Neuron (in vitro differentiated cells): Measurements from ENCODE around the gene TLR9.

Source experiments
- H2AFZ ChIP-seq: one replicate; pipeline ENCODE4 v1.6.1; 2013; ENCODE audit warnings: low read depth, mild to moderate bottlenecking, inconsistent platforms, low read length, moderate library complexity
- H3K27me3 ChIP-seq: one replicate; pipeline ENCODE4 v1.6.1; 2013; ENCODE audit warnings: low read length; ENCODE audit not compliant: insufficient read depth
- H3K36me3 ChIP-seq: one replicate; pipeline ENCODE4 v1.6.1; 2013; ENCODE audit warnings: low read length; ENCODE audit not compliant: insufficient read depth
- H3K4me1 ChIP-seq: one replicate; pipeline ENCODE4 v1.6.1; 2013; ENCODE audit warnings: low read length; ENCODE audit not compliant: insufficient read depth
- H3K4me3 ChIP-seq: 2 replicates; pipeline ENCODE4 v1.5.1; 2013; ENCODE audit warnings: mild to moderate bottlenecking, low read length, moderate library complexity
- H3K9me3 ChIP-seq: one replicate; pipeline ENCODE4 v1.6.1; 2013; ENCODE audit warnings: low read length

Gene TLR9

DNA sequence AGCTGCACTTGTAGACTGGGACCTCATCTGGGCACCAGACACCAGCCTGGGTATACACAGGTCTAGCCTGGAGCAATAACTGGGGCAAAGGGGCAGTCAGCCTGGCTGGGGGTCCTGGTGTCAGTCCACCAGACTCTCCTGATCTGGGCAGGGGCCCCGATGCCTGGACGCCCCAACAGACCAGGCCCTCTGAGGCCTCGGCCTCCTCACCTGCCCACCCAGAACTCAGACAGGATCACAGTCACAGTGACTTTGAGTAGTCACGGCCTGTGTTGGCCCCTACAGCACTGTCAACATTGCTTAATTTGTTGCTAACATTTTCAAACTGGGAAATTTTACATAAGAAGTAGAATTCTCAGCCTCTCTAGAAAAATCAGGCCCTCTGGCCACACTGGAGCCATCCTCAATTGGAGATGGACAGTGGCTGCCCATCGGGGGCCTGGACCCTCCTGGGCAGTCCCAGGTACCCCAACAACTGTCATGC is 7.7 kb upstream of the TLR9 start:
- Histone ChIP-seq H3K4me1 (peaks cover 17% of the 10 kb centered on the region), H3K36me3 (peaks cover 24% of the 10 kb centered on the region), H3K4me3 (no peak overlapping the region), H3K27me3 (no peaks in the 10 kb centered on the region), H3K9me3 (no peaks in the 10 kb centered on the region), H2AFZ (no peak overlapping the region)

DNA sequence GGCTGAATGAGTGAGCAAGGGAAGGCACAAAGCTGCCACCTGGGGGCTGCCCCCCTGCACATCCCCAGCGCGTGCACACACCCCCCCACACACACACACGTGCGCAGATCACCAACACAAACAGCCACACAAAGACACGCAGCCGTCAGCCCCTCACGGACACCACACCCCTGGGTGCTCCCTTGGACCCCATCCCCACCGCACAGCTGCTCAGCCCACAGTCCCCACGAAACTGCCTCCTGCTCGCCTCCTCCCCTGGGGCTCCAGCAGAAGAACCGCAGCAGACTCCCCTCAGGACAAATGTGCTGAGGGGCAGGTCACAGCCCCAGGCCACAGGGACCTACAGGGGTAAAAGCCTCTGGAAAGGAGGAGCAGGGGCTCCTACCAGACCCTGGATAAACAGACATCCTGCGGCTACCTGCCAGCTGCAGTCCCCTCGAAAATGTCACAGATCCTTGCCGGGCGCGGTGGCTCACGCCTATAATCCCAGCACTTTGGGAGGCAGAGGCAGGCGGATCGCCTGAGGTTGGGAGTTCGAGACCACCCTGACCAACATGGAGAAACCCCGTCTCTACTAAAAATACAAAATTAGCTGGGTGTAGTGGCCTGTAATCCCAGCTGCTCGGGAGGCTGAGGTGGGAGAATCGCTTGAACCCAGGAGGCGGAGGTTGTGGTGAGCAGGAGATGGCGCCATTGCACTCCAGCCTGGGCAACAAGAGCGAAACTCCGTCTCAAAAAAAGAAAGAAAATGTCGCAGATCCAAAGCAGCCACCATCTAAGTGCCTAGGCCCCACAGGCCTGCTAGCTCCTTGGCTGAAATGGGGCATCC is 7.0 kb upstream of the TLR9 start:
- H3K4me1 ChIP-seq = peaks cover 10% of the 10 kb centered on the region
- no peak overlapping the region for H3K4me3 ChIP-seq
- H3K36me3 ChIP-seq = peaks cover 24% of the 10 kb centered on the region
- H3K9me3 ChIP-seq = no peaks in the 10 kb centered on the region
- no peak overlapping the region for H2AFZ ChIP-seq
- no peaks in the 10 kb centered on the region for H3K27me3 ChIP-seq

DNA sequence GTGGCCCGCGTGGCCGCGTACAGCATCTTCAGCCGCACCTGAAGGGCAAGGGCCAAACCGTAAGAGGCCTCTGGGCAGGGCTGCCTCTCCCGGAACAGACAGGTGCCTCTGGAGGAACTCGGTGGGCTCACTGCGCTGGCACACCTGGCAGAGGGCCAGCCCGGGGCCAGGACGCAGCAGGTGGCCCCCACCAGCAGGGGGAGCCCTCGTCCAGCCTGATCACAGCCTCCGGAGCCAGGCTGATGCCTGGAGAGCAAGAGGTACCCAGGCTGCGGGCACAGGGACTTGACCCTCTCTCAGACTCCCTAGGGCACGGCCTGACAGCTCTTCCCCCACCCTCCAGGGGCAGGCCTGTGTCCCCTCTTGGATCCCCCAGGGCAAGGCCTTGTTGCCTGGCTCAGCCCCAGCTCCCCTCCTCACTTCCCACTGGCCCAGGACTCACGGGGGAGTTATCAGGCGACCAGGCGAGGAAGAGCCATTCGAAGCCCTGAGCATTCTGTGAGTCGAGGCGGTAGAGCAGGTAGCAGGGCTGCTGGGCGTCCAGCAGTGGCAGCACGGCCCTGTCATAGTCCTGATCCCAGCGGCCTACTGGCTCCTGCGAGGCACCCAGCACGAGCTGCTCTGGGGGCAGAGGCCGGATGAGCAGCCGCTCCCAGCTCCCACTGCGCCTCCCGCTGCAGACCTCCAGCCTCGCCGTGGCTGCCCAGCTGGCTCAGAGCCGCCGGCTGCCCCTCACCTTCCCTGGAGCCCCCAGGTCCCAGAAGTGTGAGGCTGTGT is 6.2 kb upstream of the TLR9 start:
- H3K9me3 ChIP-seq = no peaks in the 10 kb centered on the region
- H3K36me3 ChIP-seq = peaks cover 24% of the 10 kb centered on the region
- no peak overlapping the region for H2AFZ ChIP-seq
- no peaks in the 10 kb centered on the region for H3K27me3 ChIP-seq
- H3K4me1 ChIP-seq = peaks cover 2% of the 10 kb centered on the region
- H3K4me3 ChIP-seq = no peak overlapping the region

DNA sequence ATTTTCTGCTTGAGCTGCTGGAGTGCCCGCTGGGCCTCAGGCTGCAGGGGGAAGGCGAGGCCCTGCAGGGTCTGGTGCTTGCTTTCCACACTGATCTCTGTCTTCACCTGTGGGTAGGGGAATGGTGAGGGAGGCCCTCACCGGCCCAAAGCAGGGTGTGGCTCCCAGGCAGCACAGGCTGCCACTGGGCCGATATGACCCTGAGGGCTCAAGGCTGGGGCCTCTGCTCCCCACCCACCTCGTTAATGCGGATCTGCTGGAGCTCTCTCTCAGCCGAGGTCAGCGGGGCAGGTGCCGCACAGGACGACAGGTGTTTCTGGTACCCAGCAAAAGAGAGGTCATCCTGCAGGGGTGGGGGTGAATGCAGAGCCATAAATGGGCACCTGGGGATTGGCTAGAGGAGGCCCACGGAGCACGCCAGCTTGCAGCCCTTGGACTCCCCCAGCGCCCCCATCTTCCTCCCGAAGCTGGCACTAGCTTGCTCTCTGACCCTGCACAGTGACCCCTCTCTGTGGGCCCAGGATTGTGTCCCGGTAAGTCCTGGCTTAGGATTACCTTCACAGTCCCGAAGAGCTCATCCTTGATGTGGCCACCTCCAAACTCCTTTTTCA is 5.5 kb upstream of the TLR9 start:
- peaks cover 24% of the 10 kb centered on the region for H3K36me3 ChIP-seq
- no peak overlapping the region for H3K4me3 ChIP-seq
- H3K27me3 ChIP-seq = no peaks in the 10 kb centered on the region
- H3K4me1 ChIP-seq = no peaks in the 10 kb centered on the region
- no peak overlapping the region for H2AFZ ChIP-seq
- H3K9me3 ChIP-seq = no peaks in the 10 kb centered on the region

DNA sequence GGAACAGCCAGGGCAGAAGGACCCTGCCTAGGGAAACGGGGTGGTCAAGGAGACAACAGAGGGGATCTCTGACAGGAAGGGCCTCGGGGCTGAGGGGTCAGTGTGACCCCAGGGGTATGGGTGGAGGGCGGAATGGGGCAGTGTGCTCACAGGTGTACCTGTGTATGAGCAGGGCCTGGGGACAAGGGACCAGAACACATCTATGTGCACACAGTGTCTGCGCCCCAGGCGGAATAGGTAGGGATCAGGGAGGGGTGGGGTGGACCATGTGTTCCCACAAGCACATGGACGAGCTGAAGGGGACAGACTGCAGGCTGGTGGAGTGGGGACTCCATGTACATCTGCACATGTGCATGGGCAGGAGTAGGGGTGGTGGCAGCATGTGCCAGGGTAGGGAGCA is 5.0 kb upstream of the TLR9 start:
- peaks cover 24% of the 10 kb centered on the region for H3K36me3 ChIP-seq
- H3K4me3 ChIP-seq = no peak overlapping the region
- H2AFZ ChIP-seq = no peak overlapping the region
- no peaks in the 10 kb centered on the region for H3K4me1 ChIP-seq
- no peaks in the 10 kb centered on the region for H3K27me3 ChIP-seq
- no peaks in the 10 kb centered on the region for H3K9me3 ChIP-seq

DNA sequence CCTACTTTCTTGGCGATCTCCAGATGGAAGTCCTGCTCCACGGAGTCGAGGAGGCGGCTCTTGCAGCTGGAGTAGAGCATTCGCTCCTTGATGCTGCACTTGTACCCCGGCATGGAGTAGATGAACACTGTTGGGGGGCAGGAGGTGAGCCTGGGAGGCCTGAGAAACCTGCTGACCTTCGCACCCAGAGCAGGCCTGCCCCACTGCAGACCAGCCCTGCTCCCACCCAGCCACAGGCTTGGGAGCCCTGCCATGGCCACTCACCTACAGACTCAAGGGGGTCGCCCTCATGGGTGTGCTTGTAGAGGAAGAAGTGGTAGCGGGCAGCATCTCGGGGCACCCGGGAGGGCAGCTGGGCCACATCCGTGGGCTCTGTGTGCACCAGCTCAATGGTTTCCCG is 4.2 kb upstream of the TLR9 start:
- Histone ChIP-seq H2AFZ (no peak overlapping the region), H3K4me1 (no peaks in the 10 kb centered on the region), H3K27me3 (no peaks in the 10 kb centered on the region), H3K9me3 (no peaks in the 10 kb centered on the region), H3K36me3 (peaks cover 24% of the 10 kb centered on the region), H3K4me3 (no peak overlapping the region)

DNA sequence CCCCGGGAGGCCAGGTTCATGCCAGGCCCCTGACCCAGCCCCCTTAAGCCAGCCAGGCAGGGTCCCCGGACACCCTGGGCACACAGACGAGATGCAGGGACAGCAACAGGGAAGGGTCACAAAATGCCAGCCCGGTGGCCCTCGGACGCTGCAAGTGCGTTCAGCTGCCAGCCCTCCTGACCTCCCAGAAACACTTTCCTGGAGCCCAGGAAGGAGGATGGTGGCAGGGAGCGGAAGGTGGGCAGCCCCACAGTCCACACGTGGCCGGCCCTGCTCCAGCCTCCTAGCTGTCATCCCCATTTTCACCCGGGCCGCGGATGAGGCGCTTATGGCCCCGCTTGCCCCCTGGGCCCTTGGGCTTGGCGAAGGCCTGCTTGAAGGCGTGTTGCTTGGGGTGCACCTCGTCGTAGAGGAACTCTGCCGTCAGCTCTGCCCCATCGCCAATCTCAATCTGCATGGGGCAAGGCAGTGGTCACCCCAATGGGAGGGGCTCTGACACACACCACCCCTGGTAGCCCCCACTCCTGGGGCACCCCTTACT is 3.4 kb upstream of the TLR9 start:
- Histone ChIP-seq H3K4me1 (no peaks in the 10 kb centered on the region), H3K9me3 (no peaks in the 10 kb centered on the region), H3K4me3 (no peak overlapping the region), H3K27me3 (no peaks in the 10 kb centered on the region), H2AFZ (no peak overlapping the region), H3K36me3 (peaks cover 24% of the 10 kb centered on the region)

DNA sequence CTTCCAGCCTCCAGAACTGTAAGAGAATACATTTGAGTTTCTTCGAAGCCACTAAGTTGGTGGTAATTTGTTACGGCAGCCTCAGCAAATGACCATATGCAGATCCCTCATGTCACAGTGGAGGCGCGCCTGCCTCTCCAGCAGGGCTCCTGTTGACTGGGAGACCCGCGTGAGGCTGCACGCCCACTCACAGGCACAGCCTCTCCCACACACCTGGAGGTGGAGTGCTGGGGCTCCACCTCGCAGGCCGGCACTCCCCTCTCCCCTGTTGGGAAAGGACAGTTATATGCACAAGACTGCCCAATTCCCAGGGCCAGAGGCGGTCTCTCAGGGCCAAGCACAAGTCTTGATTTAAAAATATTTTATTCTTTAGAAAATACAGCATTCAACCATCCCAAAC is 2.8 kb upstream of the TLR9 start:
- Histone ChIP-seq H3K4me3 (no peak overlapping the region), H3K27me3 (no peaks in the 10 kb centered on the region), H3K4me1 (no peaks in the 10 kb centered on the region), H3K36me3 (peaks cover 24% of the 10 kb centered on the region), H3K9me3 (no peaks in the 10 kb centered on the region), H2AFZ (no peak overlapping the region)

DNA sequence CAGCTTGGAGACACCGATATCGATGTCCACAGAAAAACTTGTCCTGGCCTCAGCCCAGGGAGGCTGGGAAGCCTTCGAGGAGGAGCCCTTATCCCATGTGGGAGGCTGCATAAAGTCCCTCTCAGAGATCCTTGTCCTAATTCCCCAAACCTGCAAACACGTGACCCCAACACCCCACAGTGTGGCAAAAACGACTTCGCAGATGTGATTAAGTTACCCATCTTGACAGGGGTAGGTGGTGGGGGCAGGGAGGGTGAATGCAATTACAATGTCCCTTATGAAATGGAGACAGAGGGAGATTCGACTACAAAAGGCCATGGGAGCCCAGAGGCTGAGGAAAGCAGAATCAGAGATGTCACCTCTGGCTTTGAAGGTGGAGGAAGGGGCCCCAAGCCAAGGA is 2.3 kb upstream of the TLR9 start:
- Histone ChIP-seq H3K36me3 (peaks cover 24% of the 10 kb centered on the region), H3K4me1 (no peaks in the 10 kb centered on the region), H3K9me3 (no peaks in the 10 kb centered on the region), H2AFZ (no peak overlapping the region), H3K4me3 (no peak overlapping the region), H3K27me3 (no peaks in the 10 kb centered on the region)

DNA sequence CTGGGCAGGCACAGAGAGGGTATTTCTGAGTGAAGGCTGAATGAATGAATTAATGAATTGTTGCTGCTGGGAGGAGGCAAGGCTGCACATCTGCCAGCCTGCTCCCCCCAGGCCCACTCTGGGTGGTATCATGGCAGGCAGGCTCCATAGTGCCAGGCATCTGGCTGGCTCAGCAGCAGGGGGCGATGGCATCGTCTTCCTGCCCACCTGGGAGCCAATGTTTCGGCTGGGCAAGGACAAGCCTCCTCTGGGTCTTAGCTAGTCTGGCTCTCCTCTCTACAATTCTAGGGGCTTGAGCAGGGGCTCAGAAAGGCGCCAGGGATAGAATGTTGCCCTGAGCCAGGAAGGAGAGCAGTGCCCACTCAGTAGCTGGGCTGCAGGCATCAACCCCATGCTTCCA is 1.7 kb upstream of the TLR9 start:
- Histone ChIP-seq H3K36me3 (peaks cover 24% of the 10 kb centered on the region), H3K9me3 (no peaks in the 10 kb centered on the region), H3K4me3 (no peak overlapping the region), H3K4me1 (no peaks in the 10 kb centered on the region), H2AFZ (no peak overlapping the region), H3K27me3 (no peaks in the 10 kb centered on the region)

DNA sequence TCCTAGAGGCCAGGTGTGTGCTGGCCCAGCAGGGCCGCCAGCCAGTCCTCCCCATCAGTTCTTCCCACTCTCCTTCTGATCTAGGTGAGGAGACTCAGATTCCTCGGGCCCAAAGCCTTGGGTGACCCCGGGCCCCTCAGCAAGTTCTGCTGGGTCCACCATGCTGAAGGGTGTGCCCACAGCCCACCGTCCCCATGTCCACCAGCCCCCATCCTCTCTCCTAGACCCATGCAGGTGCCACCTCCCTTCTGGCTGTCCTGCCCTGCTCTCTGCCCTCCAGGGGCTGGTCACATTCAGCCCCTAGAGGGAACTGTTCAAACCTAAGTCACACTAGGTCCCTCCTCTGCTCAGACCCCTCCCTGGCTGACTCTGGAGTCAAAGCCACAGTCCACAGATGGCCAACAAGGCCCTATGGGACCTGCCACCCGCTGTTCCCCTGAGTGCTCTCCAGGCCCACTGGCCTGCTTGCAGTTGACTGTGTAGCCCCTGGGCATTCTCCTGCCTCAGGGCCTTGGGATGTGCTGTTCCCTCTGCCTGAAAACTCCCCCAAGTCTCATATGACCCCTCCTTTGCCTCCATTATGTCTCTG is 878 bp upstream of the TLR9 start:
- H3K4me3 ChIP-seq = no peak overlapping the region
- no peaks in the 10 kb centered on the region for H3K4me1 ChIP-seq
- no peak overlapping the region for H2AFZ ChIP-seq
- no peaks in the 10 kb centered on the region for H3K9me3 ChIP-seq
- peaks cover 23% of the 10 kb centered on the region for H3K36me3 ChIP-seq
- no peaks in the 10 kb centered on the region for H3K27me3 ChIP-seq

DNA sequence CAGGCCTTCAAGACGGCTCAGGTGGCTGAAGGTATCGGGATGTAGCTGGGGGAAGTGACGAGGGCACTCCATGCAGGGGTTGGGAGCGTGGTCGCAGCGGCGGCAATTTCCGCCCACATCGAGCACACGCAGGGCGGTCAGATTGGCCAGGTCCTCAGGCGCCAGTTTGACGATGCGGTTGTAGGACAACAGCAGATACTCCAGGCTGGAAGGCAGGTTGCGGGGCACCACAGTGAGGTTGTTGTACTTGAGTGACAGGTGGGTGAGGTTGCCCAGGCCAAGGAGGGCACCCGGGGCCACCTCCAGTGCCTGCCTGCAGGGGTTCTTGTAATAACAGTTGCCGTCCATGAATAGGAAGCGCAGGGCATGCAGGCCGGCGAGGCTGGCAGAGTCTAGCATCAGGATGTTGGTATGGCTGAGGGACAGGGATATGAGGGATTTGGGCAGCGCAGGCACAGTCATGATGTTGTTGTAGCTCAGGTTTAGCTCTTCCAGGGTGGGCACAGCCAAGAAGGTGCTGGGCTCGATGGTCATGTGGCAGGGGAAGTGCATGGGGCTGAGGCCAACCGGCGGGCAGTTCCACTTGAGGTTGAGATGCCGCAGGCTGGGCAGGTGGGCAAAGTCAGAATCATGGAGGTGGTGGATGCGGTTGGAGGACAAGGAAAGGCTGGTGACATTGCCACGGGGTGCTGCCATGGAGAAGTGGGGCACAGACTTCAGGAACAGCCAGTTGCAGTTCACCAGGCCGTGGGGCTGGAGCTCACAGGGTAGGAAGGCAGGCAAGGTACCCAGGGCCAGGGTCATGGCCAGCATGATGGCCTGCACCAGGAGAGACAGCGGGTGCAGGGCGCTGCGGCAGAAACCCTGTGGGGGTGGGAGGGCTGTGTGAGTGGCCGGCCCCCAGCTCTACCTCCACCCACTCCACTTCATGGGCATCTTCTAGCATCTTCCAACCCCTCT is 1.7 kb downstream of the TLR9 start:
- no peaks in the 10 kb centered on the region for H3K27me3 ChIP-seq
- H3K4me1 ChIP-seq = peaks cover 11% of the 10 kb centered on the region
- no peak overlapping the region for H3K4me3 ChIP-seq
- H2AFZ ChIP-seq = no peak overlapping the region
- no peaks in the 10 kb centered on the region for H3K9me3 ChIP-seq
- no peaks in the 10 kb centered on the region for H3K36me3 ChIP-seq
